A549 (cell line): ENCODE results near the gene MEF2D.

ENCODE experiments used
- BHLHE40 ChIP-seq: IDR thresholded peaks from 2 replicates; pipeline ENCODE4 v1.6.1; 2012; ENCODE audit warnings: low read depth, low read length, inconsistent platforms
- CHD4 ChIP-seq: fragments of 200-600 bp; sonication (generic); IDR thresholded peaks from 2 replicates; pipeline ENCODE4 v1.6.1; 2016; ENCODE audit warnings: antibody characterized with exemption, mild to moderate bottlenecking, borderline replicate concordance
- E2F6 ChIP-seq: IDR thresholded peaks from 2 replicates; pipeline ENCODE4 v1.6.1; 2012; ENCODE audit warnings: low read depth, borderline replicate concordance
- MAFK ChIP-seq: fragments of 450-650 bp; IDR thresholded peaks from 2 replicates; pipeline ENCODE4 v1.6.1; 2014; ENCODE audit not compliant: partially characterized antibody
- MAX ChIP-seq: IDR thresholded peaks from 2 replicates; pipeline ENCODE4 v1.6.1; 2012
- MAZ ChIP-seq: fragments of 150-350 bp; IDR thresholded peaks from 2 replicates; pipeline ENCODE4 v1.6.1; 2014; ENCODE audit warnings: antibody characterized with exemption, low read depth, low read length, borderline replicate concordance
- POLR2A ChIP-seq: IDR thresholded peaks from 2 replicates; pipeline ENCODE4 v1.6.1; 2012; ENCODE audit warnings: mild to moderate bottlenecking, low read length
- RFX5 ChIP-seq: fragments of 450-650 bp; IDR thresholded peaks from 2 replicates; pipeline ENCODE4 v1.7.1; 2014; ENCODE audit warnings: antibody characterized with exemption, mild to moderate bottlenecking, moderate library complexity
- RNF2 ChIP-seq: fragments of 200-600 bp; sonication (generic); IDR thresholded peaks from 2 replicates; pipeline ENCODE4 v1.6.1; 2016; ENCODE audit warnings: low read depth, mild to moderate bottlenecking, antibody characterized with exemption, moderate library complexity, borderline replicate concordance
- SMC3 ChIP-seq: fragments of >200 bp; sonication (Bioruptor Twin); formaldehyde crosslinking; IDR thresholded peaks from 3 replicates; pipeline ENCODE4 v1.6.1; 2018; ENCODE audit warnings: inconsistent platforms
- TP53 ChIP-seq: fragments of 250-450 bp; sonication (Bioruptor Pico); IDR thresholded peaks from 2 replicates; pipeline ENCODE4 v1.5.0; 2021; ENCODE audit warnings: mild to moderate bottlenecking, moderate library complexity
- TF ChIP-seq, protein P1 (sequence below): fragments of >200 bp; sonication (Bioruptor Twin); formaldehyde crosslinking; IDR thresholded peaks from 3 replicates; pipeline ENCODE4 v1.5.1; 2016
- TF ChIP-seq, protein P2 (sequence below): fragments of 200-600 bp; sonication (generic); IDR thresholded peaks from 2 replicates; pipeline ENCODE4 v1.6.1; 2016; ENCODE audit warnings: antibody characterized with exemption, mild to moderate bottlenecking, moderate library complexity

DNA sequence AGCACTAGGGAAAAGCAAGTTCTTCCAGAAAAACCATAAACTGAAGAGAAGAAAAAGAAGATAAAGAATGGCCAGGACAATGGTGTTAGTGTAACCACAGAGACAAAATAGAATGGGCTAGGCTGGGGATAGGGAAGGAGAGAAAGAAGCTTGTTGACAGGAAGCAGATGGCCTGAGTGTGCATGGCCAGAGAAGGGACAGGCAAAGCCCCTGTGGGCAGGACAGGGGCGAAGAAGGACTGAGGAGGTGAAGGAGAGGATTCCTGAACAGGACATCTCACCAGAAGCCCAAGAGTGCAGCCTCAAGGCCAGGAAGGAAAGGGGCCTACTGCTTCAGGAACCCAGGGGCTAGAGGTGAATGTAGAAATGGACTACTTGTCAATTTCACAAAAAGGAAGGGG, 42.5 kb upstream of the MEF2D start:
- no peak for TF ChIP-seq POLR2A
- no peak for TF ChIP-seq RFX5
- no peak for TF ChIP-seq E2F6
- TF ChIP-seq, protein P1, sequence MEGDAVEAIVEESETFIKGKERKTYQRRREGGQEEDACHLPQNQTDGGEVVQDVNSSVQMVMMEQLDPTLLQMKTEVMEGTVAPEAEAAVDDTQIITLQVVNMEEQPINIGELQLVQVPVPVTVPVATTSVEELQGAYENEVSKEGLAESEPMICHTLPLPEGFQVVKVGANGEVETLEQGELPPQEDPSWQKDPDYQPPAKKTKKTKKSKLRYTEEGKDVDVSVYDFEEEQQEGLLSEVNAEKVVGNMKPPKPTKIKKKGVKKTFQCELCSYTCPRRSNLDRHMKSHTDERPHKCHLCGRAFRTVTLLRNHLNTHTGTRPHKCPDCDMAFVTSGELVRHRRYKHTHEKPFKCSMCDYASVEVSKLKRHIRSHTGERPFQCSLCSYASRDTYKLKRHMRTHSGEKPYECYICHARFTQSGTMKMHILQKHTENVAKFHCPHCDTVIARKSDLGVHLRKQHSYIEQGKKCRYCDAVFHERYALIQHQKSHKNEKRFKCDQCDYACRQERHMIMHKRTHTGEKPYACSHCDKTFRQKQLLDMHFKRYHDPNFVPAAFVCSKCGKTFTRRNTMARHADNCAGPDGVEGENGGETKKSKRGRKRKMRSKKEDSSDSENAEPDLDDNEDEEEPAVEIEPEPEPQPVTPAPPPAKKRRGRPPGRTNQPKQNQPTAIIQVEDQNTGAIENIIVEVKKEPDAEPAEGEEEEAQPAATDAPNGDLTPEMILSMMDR, result no peak
- no peak for TF ChIP-seq MAX
- no peak for TF ChIP-seq BHLHE40
- TF ChIP-seq MAFK, result no peak
- no peak for TF ChIP-seq CHD4
- no peak for TF ChIP-seq MAZ
- no peak for TF ChIP-seq SMC3
- TF ChIP-seq TP53 (CRISPR knock-in tag), result no peak
- no peak for TF ChIP-seq RNF2
- TF ChIP-seq, protein P2, sequence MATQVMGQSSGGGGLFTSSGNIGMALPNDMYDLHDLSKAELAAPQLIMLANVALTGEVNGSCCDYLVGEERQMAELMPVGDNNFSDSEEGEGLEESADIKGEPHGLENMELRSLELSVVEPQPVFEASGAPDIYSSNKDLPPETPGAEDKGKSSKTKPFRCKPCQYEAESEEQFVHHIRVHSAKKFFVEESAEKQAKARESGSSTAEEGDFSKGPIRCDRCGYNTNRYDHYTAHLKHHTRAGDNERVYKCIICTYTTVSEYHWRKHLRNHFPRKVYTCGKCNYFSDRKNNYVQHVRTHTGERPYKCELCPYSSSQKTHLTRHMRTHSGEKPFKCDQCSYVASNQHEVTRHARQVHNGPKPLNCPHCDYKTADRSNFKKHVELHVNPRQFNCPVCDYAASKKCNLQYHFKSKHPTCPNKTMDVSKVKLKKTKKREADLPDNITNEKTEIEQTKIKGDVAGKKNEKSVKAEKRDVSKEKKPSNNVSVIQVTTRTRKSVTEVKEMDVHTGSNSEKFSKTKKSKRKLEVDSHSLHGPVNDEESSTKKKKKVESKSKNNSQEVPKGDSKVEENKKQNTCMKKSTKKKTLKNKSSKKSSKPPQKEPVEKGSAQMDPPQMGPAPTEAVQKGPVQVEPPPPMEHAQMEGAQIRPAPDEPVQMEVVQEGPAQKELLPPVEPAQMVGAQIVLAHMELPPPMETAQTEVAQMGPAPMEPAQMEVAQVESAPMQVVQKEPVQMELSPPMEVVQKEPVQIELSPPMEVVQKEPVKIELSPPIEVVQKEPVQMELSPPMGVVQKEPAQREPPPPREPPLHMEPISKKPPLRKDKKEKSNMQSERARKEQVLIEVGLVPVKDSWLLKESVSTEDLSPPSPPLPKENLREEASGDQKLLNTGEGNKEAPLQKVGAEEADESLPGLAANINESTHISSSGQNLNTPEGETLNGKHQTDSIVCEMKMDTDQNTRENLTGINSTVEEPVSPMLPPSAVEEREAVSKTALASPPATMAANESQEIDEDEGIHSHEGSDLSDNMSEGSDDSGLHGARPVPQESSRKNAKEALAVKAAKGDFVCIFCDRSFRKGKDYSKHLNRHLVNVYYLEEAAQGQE, result no peak
